ENCODE results near the gene LINGO4.
A peak's percentile ranks its signal among the peaks of the same experiment; 100 is the strongest.
"Not testable (repeated sequence)": the region's sequence is repeated elsewhere in the genome, so short reads cannot be mapped to it uniquely, and the experiment has no call there.

LINGO4 gene

DNA sequence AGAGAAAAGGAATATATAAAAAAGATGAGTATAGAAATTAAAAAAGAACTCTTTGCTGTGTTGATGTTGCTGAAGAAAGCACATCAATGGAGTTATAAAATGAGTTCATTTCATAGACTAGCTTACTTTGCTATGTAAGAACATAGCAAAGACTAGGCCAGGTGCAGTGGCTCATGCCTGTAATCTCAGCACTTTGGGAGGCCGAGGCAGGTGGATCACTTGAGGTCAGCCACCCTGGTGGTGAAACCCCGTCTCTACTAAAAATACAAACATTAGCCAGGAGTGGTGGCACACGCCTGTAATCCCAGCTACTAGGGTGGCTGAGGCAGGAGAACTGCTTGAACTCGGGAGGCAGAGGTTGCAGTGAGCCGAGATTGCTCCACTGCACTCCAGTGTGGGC, 23.2 kb downstream of the LINGO4 start:
- DNase-seq (ENCODE audit: low read depth), result not testable (repeated sequence)

DNA sequence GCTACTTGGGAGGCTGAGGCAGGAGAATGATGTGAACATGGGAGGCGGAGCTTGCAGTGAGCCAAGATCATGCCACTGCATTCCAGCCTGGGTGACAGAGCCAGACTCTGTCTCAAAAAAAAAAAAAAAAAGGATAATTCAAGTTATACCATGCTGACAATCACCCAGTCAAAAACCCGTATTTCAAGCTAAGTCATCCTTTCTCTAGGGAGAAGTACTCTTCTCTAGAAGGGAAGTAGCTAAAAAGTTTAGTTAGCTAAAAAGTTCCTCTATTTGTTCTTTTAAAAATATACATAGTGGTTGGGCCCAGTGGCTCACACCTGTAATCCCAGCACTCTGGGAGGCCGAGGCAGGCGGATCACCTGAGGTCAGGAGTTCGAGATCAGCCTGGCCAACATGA, 24.5 kb downstream of the LINGO4 start:
- not testable (repeated sequence) for DNase-seq (ENCODE audit: low read depth)

DNA sequence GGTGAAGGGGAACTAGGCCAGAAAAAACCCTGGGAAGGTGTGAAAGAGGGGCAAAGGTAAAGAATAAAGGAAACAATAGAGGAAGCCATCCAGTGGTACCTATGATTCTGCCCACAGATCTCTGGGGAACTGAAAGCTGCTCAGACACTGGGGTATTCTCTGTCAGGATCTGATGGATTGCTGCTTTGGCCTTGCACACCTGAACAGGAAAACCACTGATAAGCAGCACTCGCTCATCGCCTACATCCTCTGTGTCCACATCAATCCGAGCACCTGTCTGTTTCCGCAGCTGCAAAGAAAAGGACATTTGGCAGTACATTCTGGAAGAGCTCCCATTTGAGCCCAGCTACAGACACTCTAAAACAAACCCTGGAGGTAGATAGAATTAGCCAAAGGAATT, 25.4 kb downstream of the LINGO4 start:
- no peak for DNase-seq (ENCODE audit: low read depth)

DNA sequence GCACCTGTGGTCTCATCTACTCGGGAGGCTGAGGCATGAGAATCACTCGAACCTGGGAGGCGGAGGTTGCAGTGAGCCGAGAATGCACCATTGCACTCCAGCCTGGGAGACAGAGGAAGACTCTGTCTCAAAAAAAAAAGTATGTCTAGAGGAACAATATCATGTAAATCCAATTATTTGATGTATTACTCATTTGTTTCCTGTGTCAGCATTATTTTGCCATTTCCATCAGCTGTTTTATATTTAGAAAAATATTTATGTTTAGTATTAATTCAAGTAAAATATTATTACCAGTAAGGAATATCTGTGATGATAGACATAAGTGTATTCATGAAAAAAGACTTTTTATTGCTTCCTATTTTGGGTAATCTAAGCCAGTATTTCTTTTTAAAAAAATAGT, 27.9 kb downstream of the LINGO4 start:
- DNase-seq (ENCODE audit: low read depth), result no peak

DNA sequence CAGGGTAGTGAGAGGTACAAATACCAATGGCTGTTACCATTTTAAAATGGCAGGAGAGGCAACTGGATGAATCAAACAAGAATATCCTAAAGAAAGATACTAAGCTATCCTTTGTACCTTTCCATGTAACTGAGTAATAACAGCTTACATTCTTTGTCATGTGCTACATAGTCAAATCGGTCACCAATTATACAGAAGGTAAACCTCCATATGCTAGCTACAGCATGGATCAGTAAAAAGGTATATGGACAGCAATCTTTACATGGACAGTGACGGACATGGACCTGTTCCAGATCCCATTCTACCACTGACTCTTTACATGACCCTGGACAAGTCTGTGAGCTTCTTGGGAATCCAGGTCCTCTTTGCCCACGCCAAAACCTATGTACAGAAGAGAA, 28.6 kb downstream of the LINGO4 start:
- no peak for DNase-seq (ENCODE audit: low read depth)

DNA sequence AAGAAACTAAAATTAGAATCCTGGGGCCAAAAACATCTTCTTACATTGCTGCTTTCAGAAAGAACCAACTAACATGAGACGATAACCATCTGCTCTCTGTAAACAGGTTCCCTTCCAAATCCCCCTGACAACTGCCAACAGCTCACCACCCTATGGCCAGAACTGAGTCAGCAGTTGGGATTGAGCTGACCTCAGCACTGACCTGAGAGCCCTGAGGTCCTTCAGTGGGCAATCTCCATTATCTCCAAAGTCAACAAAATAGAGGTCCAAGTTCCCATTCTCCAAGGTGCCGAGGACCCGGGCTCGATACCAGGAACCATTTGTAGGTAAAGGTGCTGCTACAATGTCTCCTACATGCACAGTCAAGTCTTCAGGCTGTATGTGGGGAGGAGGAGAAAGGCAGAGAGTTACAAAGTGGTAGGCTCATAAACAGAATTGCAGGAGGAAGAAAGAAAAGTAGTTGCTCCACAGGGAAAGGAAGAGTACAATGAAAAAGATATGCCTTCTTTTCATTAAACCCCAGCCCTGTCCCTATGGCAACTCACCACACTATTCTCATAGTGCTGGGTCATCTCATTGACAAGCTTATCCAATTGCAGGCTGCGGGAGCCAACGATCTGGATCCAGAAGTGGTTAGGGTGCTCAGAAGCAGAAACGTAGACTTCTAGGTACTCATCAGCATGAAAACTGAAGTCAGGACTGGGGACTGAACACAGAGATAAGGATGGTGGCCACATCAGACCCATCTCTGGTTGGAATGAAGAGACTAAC, 29.1 kb downstream of the LINGO4 start:
- no peak for DNase-seq (ENCODE audit: low read depth)

DNA sequence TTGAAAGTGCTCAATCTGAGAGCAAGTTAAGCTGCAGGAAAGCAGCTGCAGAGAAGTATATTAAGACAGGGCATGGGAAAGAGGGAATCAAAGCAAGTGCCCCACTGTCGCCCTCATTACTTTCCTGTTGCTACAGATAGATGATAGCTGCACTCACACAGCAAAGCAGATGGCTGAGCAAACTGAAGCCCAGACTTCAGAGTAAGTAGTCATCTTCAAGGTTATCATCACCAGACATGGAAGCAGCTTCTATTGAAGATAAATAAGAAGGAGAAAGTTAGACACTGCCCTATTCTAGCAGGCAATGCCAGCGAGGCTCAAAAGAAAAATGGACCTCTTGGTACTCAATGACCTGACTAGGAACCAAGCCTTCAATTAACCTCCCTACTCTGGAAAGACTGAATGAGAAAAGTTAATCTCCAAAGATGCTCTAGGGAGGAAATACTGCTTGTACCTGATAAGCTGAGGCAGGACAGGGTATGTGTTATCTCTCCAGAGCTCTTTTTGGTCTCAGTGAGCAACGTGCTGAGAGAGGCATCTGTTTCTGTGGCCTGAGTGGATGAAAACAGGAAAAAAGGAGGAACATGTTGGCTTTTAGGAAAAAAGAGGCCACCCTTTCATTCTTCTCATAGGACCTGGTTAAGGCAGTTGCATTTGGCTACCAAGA, 30.8 kb downstream of the LINGO4 start:
- DNase-seq (ENCODE audit: low read depth), result no peak

DNA sequence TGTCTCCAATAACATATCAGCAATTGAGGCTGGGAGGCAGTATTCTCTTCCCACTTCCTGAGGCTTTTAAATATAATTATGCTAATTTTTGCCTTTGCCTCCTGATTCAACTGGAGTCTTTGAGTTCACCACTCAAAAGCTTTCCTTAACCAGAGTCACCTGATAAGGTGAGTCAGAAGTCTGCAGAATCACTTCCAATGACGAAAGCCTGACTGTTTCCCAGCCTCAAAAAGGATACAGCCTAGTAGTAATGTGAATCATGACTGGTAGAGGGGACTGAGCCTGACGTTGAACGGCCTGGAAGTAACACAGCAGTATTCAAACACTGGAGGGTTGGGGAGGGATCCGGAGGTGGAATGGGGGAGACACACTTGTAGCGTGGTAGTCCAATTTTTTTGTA, 31.5 kb downstream of the LINGO4 start:
- DNase-seq (ENCODE audit: low read depth), result no peak

DNA sequence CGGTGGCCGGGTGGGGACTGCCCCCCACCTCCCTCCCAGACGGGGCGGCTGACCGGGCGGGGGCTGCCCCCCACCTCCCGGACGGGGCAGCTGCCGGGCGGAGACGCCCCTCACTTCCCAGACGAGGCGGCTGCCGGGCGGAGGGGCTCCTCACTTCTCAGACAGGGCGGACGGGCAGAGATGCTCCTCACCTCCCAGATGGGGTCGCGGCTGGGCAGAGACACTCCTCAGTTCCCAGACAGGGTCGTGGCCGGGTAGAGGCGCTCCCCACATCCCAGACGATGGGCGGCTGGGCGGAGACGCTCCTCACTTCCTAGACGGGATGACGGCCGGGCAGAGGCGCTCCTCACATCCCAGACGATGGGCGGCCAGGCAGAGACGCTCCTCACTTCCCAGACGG, 35.9 kb downstream of the LINGO4 start:
- not testable (repeated sequence) for DNase-seq (ENCODE audit: low read depth)

DNA sequence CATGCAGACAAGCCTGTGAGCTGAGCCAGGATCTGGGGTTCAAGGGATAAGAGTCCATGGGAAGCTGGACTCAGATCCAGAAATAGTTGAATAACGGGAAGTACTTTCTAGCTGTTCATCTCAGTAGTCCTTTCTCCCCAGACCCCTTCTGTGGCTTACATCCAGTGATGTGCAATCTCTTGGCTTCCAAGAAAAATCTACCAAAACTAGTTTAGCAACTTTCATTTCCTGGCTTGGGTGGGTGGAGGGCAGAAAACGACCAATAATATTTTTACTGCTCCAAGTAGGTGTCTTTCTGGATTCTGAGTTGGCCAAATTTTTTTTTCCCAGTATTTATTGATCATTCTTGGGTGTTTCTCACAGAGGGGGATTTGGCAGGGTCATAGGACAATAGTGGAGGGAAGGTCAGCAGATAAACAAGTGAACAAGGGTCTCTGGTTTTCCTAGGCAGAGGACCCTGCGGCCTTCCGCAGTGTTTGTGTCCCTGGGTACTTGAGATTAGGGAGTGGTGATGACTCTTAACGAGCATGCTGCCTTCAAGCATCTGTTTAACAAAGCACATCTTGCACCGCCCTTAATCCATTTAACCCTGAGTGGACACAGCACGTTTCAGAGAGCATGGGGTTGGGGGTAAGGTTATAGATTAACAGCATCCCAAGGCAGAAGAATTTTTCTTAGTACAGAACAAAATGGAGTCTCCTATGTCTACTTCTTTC, 36.7 kb downstream of the LINGO4 start:
- not testable (repeated sequence) for DNase-seq (ENCODE audit: low read depth)

DNA sequence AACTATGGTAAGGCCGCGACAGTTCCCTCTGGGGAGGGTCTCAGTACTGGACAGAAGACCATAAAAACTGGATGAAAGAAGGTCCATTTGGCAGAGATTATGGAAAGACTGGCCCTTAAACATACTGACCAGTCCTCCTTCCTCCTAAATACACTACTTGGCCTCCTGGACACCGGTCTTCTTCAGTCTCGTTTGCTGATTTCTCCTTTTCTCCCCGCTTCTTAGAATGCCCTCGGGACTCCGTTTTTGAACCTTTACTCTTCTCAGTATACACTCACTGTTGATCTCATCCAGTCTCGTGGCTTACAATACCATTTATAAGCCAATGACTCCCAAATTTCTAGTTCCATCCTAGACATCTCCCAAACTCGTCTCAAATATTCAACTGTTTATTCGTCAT, 41.2 kb downstream of the LINGO4 start:
- no peak for DNase-seq (ENCODE audit: low read depth)

DNA sequence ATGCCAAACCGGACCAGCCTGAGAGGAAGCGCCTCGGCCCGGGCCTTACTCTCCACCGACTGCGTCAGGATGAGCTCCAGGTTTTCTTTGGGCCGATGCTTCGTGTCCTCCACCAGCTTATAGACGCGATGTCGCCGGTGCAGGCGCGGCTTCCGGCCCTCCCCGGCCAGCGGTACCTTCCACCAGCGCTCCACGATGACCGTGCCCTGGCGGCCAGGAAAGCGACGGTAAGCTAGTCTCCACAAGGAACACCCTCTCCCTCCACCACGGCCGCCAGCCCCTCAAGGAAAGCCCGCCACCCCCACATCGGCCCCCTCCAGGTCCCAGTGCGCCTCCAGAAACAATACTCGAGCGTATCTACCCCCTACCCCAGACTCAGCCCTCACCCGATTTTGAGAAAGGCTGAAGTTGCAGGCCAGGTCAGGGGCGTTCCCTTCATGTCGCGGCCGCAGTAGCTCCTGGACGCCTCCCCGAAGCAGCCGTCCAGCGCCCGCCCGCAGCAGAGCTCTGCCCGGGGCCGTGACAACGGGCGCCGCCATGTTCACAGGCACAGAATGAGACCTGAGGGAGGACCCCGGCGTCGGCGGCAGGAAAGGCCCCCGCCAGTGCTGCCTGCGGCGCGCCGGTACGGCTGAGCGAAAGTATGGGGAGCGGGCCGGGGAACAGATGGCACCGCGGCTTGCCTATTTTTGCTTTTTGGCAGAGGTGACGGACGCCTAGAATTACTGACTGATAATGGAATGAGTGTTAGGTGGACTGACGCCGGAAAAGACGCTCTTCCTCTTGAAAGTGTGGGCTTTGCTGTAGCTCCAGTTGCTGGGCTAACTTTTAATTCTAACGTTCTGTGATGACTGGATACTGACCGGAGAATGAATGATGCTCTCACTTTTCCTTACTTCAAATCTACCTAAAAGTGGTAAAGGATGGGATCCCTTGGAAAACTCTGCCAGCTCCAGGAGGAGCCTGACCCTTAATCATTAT, 42.0 kb downstream of the LINGO4 start, which contains the start of gene MRPL9:
Gene MRPL9 (minus strand): TSS at position 556 of the 981 bp plus-strand sequence. CDS start 17 bp downstream, at position 539.
- peak; percentile 65 for DNase-seq (ENCODE audit: low read depth)

DNA sequence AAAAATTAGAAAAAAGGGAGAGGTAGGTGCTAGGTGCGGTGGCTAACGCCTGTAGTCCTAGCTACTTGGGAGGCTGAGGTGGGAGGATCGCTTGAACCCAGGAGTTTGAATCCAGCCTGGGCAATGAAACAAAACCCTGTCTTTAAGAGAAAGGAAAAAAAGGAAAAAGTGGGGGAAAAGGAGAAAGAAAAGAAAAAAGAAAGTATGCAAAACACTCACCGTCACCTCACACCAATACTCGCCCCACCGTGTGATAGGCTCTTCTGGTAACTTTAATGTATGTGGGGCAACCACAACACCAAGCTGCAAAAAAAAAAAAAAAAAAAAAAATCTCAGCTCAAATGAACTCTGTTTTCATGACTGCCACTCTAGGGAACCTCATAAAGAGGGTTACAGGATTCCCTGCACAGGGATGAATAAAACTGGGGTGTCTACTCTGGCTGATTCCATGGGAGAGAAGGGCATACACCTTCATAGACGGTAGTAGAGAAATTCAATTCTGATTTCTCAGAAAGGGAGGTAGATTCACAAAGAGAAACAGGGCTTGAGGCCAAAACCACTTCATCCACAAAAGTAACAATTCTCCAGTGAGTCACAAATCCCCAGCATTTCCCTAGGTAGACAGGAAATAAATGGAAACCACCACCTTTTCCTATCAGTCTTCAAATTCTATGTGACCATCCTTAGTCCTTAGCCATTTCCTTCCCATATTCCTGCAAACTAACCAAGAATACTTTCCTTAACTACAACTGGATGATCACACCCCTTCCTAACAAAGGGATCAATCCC, 44.4 kb downstream of the LINGO4 start:
- DNase-seq (ENCODE audit: low read depth), result no peak

DNA sequence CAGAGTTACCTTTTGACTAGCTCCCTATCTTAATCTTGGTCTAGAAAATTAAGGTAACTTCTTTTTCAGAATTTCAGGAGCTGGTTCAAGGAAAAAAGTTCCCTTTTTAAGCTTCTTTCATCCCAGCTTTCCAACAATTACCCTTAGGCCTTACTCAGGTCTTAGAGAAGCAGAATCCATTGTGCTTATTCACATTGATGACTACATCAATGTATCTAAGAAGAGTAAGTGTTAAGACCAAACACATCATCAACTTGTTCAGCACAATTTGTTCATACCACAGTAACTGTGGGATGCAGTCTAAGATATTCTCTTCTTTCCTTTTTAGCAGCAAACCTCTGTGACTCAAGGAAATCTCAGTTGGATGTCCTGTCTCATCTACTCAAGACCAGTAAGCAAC, 46.0 kb downstream of the LINGO4 start:
- DNase-seq (ENCODE audit: low read depth), result no peak

DNA sequence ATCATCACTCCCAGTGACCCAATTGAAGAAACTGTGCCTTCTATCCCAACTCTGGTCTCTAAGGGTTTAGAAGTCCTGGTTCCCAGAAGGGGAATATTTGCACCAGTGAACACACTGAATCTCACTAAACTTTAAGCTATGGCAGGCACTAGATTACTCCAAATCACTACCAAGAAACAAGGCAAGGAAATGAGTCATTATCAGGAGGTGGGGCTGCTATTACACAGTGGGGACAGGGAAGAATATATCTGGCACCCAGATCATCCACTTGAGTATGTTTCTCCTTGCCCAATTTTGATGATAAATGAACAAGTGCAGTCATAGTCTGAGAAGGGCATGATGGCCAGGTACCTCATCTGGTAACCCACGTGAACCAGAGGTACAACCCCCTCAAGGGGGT, 48.9 kb downstream of the LINGO4 start:
- DNase-seq (ENCODE audit: low read depth), result no peak

Data from stimulated activated CD8-positive, alpha-beta memory T cell treated with anti-CD3 and anti-CD28 coated beads, Interleukin-15, amount 100 ng/mL, for 24 hours (primary cell).